MM.1S (cell line): Measurements from ENCODE around the gene C5orf15.

Source experiments
- CTCF ChIP-seq: fragments of 300-600 bp; sonication (generic); IDR thresholded peaks from 2 replicates; pipeline ENCODE4 v1.5.1; 2016; ENCODE audit warnings: antibody characterized with exemption, low read length, mixed read lengths
- EZH2 ChIP-seq: fragments of 300-600 bp; sonication (generic); optimal IDR thresholded peaks from 2 replicates; pipeline ENCODE3; 2017; ENCODE audit warnings: low read depth, mild to moderate bottlenecking, antibody characterized with exemption, low read length, mixed read lengths
- EZH2phosphoT487 ChIP-seq: fragments of 300-600 bp; sonication (generic); IDR thresholded peaks from 2 replicates; pipeline ENCODE4 v1.6.1; 2018; ENCODE audit warnings: antibody characterized with exemption, low read length

GRCh38 chr5:133948721-133949120, 19.7 kb downstream of the C5orf15 start:
- no peak for TF ChIP-seq CTCF
- no peak for TF ChIP-seq EZH2
- TF ChIP-seq EZH2phosphoT487: no peak
